Loucy (cell line): Measurements from ENCODE around the gene ZNF775.

Experiments used
- H2AFZ ChIP-seq: fragments of 200-600 bp; sonication (generic); 2 replicates; pipeline ENCODE4 v1.6.0; 2016; ENCODE audit warnings: antibody characterized with exemption, mild to moderate bottlenecking, low read length, moderate library complexity
- H3F3A ChIP-seq: fragments of 200-600 bp; 2 replicates; pipeline ENCODE4 v1.6.0; 2016; ENCODE audit warnings: antibody characterized with exemption, low read depth, mild to moderate bottlenecking
- H3K27me3 ChIP-seq: fragments of 200-600 bp; sonication (generic); 2 replicates; pipeline ENCODE4 v1.6.1; 2014; ENCODE audit warnings: low read length, mild to moderate bottlenecking; ENCODE audit not compliant: insufficient read depth, poor library complexity, severe bottlenecking
- H3K36me3 ChIP-seq: fragments of 200-600 bp; sonication (generic); 2 replicates; pipeline ENCODE4 v1.6.1; 2016; ENCODE audit warnings: low read length; ENCODE audit not compliant: insufficient read depth
- H3K4me1 ChIP-seq: fragments of 200-600 bp; sonication (generic); 2 replicates; pipeline ENCODE4 v1.5.1; 2014; ENCODE audit warnings: low read length, mild to moderate bottlenecking; ENCODE audit not compliant: insufficient read depth, poor library complexity, severe bottlenecking
- H3K4me2 ChIP-seq: fragments of 200-600 bp; sonication (generic); 2 replicates; pipeline ENCODE4 v1.6.0; 2014; ENCODE audit warnings: antibody characterized with exemption, low read length, low read depth, mild to moderate bottlenecking; ENCODE audit not compliant: poor library complexity, severe bottlenecking
- H3K4me3 ChIP-seq: fragments of 200-600 bp; sonication (generic); 2 replicates; pipeline ENCODE4 v1.5.1; 2014; ENCODE audit warnings: low read length, mild to moderate bottlenecking, mixed read lengths; ENCODE audit not compliant: poor library complexity, severe bottlenecking
- H3K79me2 ChIP-seq: fragments of 200-600 bp; sonication (generic); 2 replicates; pipeline ENCODE4 v1.6.1; 2014; ENCODE audit warnings: low read length; ENCODE audit not compliant: insufficient read depth
- H3K9ac ChIP-seq: fragments of 200-600 bp; sonication (generic); 2 replicates; pipeline ENCODE4 v1.6.0; 2014; ENCODE audit warnings: mild to moderate bottlenecking, low read depth, low read length, moderate library complexity; ENCODE audit not compliant: poor library complexity, severe bottlenecking
- H3K9me2 ChIP-seq: fragments of 200-600 bp; sonication (generic); replicated peaks from 2 replicates; pipeline ENCODE4 v1.6.1; 2016; ENCODE audit warnings: low read depth, low read length, mixed read lengths
- H3K9me3 ChIP-seq: fragments of 200-600 bp; sonication (generic); 2 replicates; pipeline ENCODE4 v1.6.1; 2014; ENCODE audit warnings: mild to moderate bottlenecking, antibody characterized with exemption, low read length, low read depth; ENCODE audit not compliant: insufficient read depth
- H4K20me1 ChIP-seq: fragments of 200-600 bp; sonication (generic); 2 replicates; pipeline ENCODE4 v1.6.0; 2014; ENCODE audit warnings: antibody characterized with exemption, low read length, mild to moderate bottlenecking; ENCODE audit not compliant: insufficient read depth, poor library complexity, severe bottlenecking
- EZH2phosphoT487 ChIP-seq: fragments of 200-600 bp; IDR thresholded peaks from 2 replicates; pipeline ENCODE4 v1.6.1; 2018; ENCODE audit warnings: antibody characterized with exemption, mild to moderate bottlenecking, moderate library complexity, borderline replicate concordance
- TF ChIP-seq, protein P1 (sequence below): fragments of 200-600 bp; sonication (generic); conservative IDR thresholded peaks from 2 replicates; pipeline ENCODE4 v1.5.1; 2014; ENCODE audit warnings: mild to moderate bottlenecking, antibody characterized with exemption, low read length

ZNF775 gene

DNA sequence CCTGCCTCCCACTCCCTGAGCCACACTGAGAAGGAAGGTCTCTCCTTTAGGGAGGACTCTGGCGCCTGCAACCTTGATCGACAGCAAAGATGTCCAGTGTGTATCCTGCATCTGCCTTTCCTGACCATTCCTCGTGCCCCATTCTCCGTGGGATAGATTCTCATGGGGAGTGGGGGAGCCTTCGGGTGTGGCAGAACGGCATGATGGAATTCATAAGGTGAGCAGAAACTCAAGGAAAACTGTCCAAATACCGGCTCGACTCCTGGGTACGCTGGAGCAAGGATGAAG is 37.1 kb upstream of the ZNF775 start:
- no peaks in the 10 kb centered on the region for H3K79me2 ChIP-seq
- H4K20me1 ChIP-seq: no peaks in the 10 kb centered on the region
- H3K9ac ChIP-seq: no peak overlapping the region
- TF ChIP-seq EZH2phosphoT487: no peak
- TF ChIP-seq, protein P1, sequence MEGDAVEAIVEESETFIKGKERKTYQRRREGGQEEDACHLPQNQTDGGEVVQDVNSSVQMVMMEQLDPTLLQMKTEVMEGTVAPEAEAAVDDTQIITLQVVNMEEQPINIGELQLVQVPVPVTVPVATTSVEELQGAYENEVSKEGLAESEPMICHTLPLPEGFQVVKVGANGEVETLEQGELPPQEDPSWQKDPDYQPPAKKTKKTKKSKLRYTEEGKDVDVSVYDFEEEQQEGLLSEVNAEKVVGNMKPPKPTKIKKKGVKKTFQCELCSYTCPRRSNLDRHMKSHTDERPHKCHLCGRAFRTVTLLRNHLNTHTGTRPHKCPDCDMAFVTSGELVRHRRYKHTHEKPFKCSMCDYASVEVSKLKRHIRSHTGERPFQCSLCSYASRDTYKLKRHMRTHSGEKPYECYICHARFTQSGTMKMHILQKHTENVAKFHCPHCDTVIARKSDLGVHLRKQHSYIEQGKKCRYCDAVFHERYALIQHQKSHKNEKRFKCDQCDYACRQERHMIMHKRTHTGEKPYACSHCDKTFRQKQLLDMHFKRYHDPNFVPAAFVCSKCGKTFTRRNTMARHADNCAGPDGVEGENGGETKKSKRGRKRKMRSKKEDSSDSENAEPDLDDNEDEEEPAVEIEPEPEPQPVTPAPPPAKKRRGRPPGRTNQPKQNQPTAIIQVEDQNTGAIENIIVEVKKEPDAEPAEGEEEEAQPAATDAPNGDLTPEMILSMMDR: no peak
- H3K4me2 ChIP-seq: no peak overlapping the region
- H3K9me2 ChIP-seq: no peaks in the 10 kb centered on the region
- no peaks in the 10 kb centered on the region for H3K4me1 ChIP-seq
- H3K36me3 ChIP-seq: peaks cover 13% of the 10 kb centered on the region; the same call in 1 of the 2 replicates
- H3K27me3 ChIP-seq: no peaks in the 10 kb centered on the region
- no peak overlapping the region for H3K4me3 ChIP-seq
- H3K9me3 ChIP-seq: no peaks in the 10 kb centered on the region
- H3F3A ChIP-seq: no peaks in the 10 kb centered on the region
- no peak overlapping the region for H2AFZ ChIP-seq

DNA sequence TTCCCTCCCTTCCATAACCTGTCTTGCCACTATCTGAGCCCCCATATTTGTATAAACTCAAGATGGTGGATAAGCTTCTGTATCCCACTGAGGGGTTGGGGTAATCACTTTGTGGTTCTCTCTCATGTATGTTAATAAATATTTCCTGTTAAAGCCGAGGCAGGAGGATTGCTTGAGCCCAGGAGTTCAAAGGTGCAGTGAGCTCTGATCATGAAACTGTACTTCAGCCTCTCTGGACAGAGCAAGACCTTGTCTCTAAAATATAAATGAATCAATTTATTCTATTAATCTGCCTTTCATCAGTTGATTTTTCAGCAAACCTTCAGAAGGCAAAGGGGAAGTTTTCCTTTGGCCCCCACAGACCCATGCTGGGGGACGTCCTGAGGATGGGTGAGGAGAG is 35.9 kb upstream of the ZNF775 start:
- no peaks in the 10 kb centered on the region for H3K9me2 ChIP-seq
- H3F3A ChIP-seq: no peaks in the 10 kb centered on the region
- no peak overlapping the region for H3K4me2 ChIP-seq
- H3K9ac ChIP-seq: no peak overlapping the region
- TF ChIP-seq, protein P1: no peak
- no peak for TF ChIP-seq EZH2phosphoT487
- H2AFZ ChIP-seq: no peak overlapping the region
- H3K4me3 ChIP-seq: no peak overlapping the region
- no peaks in the 10 kb centered on the region for H3K79me2 ChIP-seq
- no peaks in the 10 kb centered on the region for H3K27me3 ChIP-seq
- no peaks in the 10 kb centered on the region for H3K4me1 ChIP-seq
- H3K36me3 ChIP-seq: peaks cover 3% of the 10 kb centered on the region; the same call in 1 of the 2 replicates
- no peaks in the 10 kb centered on the region for H3K9me3 ChIP-seq
- H4K20me1 ChIP-seq: no peaks in the 10 kb centered on the region

DNA sequence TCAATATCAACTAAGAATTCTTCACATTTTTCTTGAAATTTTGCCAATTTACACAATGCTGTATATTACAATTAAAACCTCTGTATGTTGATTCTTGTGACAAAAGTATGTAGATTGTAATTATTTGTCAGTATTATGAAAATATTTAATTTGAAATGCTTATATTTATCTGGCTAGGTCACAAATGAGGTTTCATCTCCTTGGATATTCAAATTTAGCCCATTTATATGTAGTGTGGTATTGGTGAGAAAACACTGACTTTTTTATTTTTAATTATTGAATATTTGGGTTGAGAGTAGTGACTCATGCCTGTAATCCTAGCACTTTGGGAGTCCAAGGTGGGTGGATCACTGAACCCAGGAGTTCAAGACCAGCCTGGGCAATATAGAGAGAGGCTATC is 34.8 kb upstream of the ZNF775 start:
- Histone ChIP-seq H3K4me2 (no peak overlapping the region), H3K9me2 (no peaks in the 10 kb centered on the region), H3K9ac (no peak overlapping the region), H3K36me3 (no peaks in the 10 kb centered on the region), H4K20me1 (no peaks in the 10 kb centered on the region), H3K4me1 (no peaks in the 10 kb centered on the region), H2AFZ (no peak overlapping the region), H3K4me3 (no peak overlapping the region), H3K79me2 (no peaks in the 10 kb centered on the region), H3K27me3 (no peaks in the 10 kb centered on the region), H3F3A (no peaks in the 10 kb centered on the region), H3K9me3 (no peaks in the 10 kb centered on the region)
- TF ChIP-seq, protein P1: no peak
- TF ChIP-seq EZH2phosphoT487: no peak
